NCI-H146 treated with DMSO at 0.1 percent for 48 hours (cell line): ENCODE results near the gene PRR18.
"Not testable (repeated sequence)": the region's sequence is repeated elsewhere in the genome, so short reads cannot be mapped to it uniquely, and the experiment has no call there.

ENCODE experiments used
- DNase-seq: peaks from one replicate; lab custom pipeline; 2025; ENCODE audit not compliant: unreplicated experiment; lab: John Stamatoyannopoulos, UW

The PRR18 gene, protein sequence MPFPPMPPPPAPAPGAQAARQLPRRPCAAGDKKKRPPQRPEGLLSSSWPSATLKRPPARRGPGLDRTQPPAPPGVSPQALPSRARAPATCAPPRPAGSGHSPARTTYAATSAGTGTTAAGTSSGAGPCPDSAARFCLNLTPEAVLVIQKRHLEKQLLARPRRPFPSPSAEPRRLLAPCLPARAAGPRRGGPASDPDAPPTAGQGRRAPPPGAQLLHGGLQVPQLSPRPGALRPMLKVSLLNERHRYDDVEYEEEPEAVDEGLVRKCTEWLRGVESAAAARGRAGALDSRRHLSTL

DNA sequence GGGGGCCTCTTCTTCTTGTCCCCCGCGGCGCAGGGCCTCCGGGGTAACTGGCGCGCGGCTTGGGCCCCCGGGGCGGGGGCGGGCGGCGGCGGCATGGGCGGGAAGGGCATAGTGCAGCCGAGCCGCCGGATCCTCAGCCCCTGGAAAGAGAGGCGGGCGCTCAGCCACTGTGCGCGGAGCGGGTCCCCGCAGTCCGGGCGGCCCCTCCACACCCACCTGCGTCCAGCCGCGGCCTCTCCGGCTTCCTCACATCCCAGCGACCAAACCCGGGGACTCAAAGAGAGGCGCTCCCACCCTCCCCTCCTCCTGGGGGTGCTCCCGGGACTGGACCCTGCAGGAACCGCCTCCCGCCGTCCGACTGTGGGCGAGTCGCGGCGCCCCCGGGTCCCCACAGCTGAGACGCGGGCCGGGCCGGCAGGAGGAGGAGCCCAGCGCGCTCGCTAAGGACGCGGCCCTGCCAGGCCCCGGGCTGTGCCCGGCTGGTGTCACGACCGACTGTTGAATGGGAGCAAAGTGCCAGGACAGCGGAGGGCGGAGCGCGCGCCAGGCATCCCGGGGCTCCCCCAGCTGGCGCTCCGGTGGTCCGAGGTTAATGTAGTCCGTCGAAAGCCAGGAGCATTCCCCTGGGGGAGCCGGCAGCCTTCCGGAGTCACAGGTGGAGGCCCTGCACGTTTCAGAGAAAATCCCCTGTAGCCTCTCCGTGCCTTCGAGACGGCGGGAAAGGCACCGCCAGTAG, at the start of gene PRR18:
TSS of gene PRR18 (minus strand) at position 360 of the 736 bp plus-strand sequence. CDS start at position 110, 250 bp downstream.
- peak; percentile 58 for DNase-seq

DNA sequence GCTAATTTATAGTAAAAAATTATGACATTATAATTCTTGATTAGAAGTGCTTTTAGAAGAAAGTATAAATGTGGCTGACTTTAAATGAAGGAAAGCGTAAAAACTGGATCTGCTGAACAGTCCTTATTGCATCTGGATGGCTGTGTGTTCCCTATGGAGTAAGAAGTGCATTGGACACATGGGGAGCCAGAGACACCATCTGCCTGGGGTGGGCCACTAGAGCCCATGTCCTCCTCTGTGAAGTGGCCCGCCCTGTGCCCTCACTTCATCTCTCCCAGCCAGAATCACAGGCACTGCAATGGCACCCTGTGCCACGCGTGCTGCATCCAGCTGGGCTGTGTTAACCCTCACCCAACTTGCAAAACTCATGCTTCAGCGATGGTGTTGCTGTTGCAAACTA, 47.4 kb upstream of the PRR18 start:
- DNase-seq = no peak

DNA sequence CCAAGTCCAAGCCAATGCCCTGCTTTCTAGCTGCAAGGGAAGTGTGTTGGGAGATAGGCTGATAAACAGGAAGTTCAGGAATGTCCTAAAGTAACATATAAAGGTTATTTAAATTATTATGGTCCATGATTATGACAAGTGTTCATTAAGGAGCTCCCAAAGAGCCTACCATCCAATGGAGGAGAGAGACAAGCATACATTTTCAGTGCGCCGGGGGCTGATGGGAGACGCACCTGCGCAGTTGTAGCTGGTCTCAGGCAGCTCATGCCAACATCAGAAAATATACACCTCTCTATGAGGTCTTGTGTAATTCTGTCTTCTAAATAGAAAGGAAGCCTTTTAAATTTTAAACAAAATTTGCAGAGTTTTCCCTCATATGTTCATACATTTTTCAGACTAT, 46.8 kb upstream of the PRR18 start:
- no peak for DNase-seq

DNA sequence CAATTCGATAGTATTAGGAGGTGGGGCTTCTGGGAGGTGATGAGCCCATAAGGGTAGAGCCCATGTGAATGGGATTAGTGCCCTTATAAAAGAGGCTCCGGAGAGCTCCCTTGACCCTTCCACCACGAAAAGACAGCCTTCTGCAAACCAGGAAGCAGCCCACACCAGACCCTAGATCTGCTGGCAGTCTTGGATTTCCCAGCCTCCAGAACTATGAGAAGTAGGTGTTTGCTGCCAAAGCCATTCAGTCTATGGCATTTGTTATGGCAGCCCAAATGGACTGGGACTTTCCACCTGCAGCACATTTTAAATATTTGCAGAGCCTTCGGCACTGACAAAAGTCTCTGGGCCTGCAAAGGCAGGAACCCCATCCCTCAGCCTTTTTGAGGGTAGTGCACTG, 46.0 kb upstream of the PRR18 start:
- DNase-seq = no peak

DNA sequence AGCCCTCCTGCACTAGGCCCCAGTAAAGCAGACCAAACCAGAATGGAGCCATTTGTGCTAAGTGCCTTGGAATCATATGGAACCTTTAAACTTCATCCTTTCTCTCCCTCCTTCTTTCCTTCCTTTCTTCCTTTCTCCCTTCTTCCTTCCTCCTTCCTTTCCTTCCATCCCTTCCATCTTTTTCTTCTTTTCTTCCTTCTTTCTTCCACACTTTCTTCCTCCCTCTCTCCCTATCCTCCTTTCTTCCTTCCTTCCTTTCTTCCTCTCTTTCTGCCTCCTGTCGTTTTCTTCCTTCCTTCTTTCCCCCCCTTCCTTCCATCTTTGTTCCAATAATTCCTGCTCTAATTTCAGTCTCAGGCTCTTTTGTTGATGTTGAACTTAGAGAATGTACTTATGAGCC, 45.3 kb upstream of the PRR18 start:
- no peak for DNase-seq

DNA sequence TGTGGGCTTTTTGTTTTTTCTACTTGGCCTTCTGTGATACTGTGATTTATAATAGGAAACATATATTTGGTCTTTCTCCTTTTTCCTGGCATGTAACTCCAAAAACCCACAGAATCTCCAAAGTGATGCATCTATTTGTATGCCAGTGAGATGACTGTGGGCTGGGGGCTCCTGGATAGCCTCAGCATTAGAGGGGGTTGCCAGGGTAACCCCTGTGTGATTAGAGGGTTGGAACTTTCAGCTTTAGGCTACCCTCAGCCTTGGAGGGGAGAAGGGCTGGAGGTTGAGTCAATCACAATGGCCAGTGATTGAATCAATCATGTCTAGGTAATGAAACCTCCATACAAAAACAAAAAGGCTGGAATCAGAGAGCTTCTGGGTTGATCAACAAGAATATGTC, 44.7 kb upstream of the PRR18 start:
- no peak for DNase-seq

DNA sequence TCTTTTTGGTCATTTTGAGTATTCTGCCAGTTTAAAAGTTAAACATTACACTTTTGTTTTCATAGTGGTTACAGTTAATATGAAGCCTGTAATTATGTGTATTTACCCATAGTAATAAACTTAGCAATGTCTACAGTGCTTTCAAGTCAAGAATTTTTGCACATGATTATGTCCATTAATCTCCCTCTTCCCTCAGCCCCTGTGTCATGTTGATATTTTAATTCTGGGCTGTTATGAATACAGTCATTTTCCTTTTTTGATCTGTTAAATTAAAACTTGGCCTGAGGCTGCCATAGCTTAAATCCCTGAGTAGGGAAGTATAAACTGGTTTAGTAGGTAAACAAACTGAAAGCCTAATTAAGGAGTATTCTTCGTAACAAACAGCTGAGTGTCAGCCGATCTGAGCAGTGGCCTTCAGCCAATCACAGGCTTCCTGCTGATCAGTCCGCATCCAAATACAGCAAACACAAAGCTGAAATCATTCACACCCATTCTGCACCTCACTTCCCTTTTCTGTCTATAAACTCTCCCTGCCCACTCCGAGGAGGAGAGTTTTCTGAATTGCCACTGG, 43.6 kb upstream of the PRR18 start:
- DNase-seq = peak; percentile 87

DNA sequence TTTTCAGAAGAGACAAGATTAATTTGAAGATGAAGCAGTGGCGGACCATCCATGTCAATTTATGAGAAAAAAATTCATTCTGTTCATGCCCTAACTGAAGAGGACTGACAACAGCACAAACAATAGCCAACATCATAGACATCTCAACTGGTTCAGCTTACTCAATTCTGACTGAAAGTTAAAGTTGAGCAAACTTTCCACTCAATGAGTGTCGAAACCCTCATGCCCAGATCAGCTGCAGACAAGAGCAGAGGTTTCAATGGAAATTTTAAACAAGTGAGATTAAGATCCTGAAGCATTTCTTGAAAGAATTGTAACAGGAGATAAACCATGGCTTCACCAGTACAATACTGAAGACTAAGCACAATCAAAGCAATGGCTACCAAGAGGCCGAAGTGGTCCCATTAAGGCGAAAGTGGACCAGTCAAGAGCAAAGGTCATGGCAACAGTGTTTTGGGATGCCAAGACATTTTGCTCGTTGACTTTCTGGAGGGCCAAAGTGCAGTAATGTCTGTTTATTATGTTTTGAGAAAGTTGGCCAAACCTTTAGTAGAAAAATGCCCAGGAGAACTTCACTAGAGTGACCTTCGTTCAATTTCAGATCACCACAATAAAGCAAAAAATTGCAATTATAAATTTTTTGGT, 40.2 kb upstream of the PRR18 start:
- DNase-seq = no peak

DNA sequence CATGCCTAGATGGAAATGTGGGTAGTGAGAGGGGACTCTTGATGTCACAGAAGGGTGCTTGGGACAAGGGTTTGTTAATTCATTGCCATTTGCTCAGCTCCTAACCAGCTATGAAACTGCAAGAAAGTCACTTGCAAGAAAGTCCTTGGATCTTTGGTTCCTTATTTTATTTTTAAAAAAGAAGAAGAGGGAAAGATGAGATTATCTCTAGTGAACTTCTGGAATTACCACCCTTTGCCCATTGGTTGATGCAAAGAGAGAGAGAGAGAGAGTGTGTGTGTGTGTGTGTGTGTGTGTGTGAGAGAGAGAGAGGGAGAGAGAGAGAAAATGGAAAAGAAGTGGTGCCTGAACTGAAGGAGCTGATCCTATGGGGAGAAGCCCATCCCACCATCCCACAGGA, 38.8 kb upstream of the PRR18 start:
- no peak for DNase-seq

DNA sequence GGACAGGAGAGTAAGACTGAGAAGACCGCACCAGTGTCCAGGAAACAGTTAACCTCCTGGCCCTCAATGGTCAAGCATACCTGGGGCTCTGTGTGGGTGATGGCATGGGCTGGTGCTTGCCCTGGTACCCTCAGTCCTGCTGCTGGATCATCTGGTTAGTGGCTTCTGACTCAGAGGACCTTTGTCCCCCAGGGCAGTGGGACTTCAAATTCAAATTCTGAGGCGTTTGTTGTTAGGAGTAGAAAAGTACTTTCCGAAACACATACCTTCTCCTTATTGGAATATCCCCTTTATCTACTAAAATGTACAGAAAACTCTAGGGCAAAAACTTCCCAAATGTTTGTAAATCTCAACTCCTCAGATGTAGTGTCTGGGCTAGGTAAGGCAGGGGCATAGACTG, 38.3 kb upstream of the PRR18 start:
- no peak for DNase-seq

DNA sequence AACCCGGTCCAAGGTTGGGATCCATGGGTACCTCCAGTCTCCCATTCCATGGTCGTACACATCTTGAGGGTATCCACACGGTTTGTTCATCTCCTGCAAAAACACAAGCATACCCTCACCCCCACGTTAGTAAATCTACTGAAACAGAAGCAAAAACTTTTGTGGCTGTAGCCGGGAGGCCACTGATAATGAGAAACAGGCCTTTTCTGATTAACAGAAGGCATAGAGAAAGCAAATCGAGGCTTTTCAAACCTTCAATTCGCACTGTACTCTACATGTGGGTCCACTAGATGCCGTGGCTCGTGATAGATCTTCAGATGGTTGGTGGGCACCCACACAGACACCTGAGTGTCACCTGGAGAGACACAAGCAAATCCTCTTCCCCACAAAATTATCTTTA, 37.5 kb upstream of the PRR18 start:
- not testable (repeated sequence) for DNase-seq

DNA sequence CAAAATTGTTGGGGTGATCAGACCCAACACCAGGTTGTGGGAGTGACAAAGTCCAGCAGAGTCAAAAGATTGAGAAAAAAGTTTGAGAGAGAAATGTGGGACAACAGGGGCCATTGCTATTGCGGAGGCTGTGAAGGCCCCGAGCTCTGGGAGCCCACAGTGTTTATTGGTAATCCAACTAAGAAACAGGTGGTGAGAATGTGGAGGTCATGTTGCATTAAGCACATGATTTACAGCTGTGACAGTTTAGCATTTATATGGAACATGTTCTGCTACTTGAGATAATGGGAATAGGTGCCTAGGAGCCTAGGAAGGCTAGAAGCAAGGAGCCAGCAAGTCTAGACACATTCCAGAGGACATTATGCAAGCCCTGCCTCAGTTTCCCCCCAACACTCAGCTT, 36.7 kb upstream of the PRR18 start:
- DNase-seq = not testable (repeated sequence)

DNA sequence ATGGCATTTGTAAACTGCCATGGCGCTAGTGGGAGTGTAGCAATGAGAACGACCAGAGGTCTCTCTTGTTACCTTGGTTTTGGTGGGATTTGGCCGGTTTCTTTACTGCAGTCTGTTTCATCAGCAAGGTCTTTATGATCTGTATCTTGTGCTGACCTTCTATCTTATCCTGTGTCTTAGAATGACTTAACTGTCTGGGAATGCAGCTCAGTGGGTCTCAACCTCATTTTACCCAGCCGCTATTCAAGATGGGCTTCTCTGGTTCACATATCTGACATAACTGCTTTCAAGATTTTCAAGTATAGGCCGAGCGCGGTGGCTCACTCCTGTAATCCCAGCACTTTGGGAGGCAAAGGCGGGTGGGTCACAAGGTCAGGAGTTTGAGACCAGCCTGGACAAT, 36.0 kb upstream of the PRR18 start:
- DNase-seq = no peak

DNA sequence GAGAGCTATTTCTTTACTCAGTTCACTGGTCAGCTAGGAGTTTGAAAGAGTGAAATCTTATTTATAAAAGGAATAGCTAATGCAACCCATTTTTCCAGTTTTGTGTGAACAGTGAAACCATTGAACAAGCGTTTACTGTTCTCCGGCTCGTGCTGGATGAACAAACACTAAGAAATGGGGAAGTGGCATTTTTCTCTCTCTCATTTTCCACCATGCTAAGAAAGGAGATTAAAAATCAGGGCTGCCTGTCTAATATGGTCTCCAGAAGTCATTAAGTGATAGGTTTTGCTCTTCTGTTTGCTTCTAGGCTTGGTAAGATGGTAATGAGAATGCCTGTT, 34.9 kb upstream of the PRR18 start:
- DNase-seq = no peak

DNA sequence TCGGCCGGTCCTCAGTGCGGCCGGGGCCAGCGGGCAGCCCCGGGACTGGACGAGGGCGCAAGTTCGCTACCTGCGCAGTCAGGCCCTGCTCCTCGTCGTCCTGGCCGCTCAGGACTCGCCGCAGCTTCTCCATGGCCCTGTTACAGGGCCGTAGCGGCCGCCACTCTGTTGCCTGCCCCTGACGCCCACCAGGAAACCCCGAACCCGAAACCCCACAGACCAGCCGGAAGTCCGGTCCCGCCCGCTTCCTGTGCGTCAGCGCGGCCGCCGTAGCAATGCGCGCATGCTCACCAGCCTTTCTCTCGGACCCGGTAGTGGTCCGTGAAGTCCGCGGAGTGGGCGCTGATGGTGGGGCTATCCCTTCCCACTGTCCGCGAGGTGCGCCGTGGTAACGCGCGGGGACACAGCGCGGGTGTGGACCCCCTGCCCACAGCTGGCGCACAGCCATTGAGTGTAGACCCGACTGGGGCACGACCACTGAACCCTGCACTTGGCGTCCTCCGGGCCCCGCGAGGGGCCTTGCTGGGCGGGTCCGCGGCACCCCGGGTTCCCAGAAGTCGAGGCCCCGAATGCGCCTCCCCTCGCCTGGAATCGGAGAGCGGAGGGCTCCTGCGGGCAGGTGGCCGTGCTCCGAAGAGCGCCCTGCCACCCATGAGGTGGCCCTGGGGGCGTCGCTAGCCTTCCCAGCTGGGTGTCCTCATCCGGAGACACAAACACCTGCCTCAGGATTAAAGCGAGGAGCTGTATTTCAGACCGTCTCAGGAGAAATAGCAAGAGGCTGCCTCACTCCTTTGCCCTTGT, 34.4 kb upstream of the PRR18 start, which contains the start of gene SFT2D1:
TSS of gene SFT2D1 (minus strand) at position 197 of the 801 bp plus-strand sequence. CDS start at position 133, 64 bp downstream.
- peak; percentile 71 for DNase-seq

DNA sequence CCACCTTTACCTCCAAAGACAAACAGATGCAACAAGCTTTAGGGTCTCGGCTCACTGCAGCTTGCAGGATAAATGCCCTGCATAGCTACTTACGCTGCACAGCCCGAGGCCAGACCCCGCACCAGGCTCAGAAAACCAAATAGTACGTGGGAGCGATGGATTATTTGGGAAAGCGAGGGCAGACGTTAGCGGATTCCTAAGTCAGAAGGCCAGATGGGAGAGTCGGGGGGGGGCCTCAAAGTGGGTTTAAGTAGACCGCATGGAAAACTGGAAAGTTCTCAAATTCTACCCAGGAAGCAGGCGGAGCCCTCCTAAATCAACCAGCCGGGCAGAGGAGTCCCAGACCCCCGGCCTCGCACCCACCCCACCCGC, 33.8 kb upstream of the PRR18 start:
- no peak for DNase-seq

DNA sequence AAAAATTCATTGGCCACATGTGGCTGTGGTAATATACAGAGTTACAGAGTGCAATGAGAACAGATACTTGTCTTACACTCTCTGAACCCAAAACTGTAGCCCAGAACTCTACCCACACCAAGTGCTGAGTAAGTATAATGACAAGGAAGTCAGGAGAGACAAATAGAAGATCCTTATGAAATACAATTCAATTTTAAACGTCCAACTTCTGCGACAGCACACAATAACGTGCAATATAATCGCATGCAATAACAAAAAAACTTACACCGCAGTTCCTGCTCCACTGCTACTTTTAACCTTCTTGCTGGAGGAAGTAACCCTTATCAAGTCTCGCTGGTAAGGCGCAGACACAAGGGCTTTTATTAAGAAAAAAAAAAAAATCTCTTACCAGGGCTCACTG, 33.3 kb upstream of the PRR18 start:
- DNase-seq = no peak

DNA sequence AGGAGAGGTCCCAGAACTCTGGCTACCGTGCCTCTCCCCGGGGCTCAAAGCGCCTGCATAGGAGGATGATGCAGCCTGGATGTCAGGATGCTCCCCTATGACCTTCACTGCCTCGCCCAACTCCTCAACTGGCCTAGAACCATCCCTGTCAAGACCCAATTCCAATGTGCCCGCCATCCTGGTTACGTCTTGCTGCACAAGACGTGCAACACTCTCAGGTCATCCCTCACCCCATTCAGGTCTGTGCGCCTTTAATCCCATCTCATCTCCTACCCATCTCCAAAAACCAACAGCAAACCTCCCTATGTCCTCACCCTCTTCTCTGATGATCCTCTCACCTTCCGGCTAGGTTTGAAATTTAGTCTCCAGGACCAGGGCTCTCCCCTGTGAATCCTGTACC, 30.7 kb upstream of the PRR18 start:
- no peak for DNase-seq

DNA sequence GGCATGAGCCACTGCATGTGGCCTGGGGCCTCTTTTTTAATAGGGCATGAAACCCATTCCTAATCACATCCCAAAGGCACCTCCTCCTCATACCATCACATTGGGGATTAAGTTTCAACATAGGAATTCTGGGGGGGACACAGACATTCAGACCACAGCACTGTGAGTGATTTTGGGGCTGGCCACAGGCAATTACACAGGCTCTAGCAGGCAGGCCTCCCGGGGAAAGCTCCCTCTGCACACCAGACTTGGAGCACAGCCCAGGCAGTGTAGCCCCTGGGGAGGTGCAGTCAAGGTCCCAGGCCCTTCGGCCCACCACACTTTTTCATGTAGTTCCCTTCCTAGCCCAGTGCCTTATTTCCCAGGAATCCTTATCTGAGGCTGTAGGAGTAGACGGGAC, 28.7 kb upstream of the PRR18 start:
- DNase-seq = no peak

DNA sequence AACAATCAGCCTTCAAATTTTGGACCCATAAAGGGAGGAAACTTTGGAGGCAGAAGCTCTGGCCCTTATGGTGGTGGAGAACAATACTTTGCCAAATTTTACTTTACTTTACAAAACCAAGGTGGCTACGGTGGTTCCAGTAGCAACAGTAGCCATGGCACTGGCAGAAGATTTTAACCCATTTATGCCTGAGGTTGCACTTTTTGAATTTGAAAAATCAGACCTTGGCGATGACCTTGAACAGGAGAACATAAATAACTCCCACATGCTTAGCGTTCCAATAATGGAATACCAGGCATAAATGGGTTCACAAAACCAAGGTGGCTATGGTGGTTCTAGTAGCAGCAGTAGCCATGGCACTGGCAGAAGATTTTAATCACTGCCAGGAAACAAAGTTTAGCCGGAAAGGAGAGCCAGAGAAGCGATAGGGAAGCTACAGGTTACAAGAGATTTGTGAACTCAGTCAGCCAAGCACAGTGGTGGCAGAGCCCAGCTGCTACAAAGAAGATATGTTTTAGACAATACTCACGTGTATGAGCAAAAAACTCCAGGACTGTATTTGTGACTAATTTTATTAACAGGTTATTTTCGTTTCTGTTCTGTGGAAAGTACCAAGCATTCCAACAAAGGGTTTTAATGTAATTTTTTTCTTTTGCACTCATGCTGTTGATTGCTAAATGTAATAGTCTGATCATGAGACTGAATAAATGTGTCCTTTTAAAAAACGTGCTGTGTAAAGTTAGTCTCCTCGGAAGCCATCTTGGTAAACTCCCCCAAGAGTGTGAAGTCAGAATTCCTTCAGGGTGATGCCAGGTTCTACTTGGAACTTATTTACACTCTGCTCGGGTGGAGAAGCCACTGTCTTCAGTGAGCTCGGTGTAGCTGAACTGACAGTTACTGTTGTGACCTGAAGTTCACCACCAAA, 27.4 kb upstream of the PRR18 start:
- no peak for DNase-seq
